ENCODE measurements around the gene SPATA24.

GRCh38 chr5:139392324-139392677, 11.6 kb downstream of the SPATA24 start:
- TF ChIP-seq CTCF (conservative IDR thresholded peaks at IDR 0.05; ENCODE audit: low read depth, low read length) (no peak), EZH2 (IDR thresholded peaks at IDR 0.05; ENCODE audit: low read length, unreplicated experiment) (no peak), EZH2phosphoT487 (IDR thresholded peaks at IDR 0.05; ENCODE audit: borderline replicate concordance, low read length) (no peak)
